Right lobe of liver (tissue), 6 donors: ENCODE data around the gene C20orf141. TPM values are rescaled to one million over a fixed set of nuclear protein-coding genes. Genes with fewer than 3 reads are reported as not detected.

Source experiments
- ATAC-seq, 4 donors: fragments of 200-7000 bp; cut with Tn5 transposase; one replicate each; pipeline ENCODE4 v1.9.1; 2020; ENCODE audit warnings: mild to moderate bottlenecking in 4 of 4, moderate library complexity in 4 of 4
- DNase-seq, 3 donors: peaks; one replicate each; pipeline ENCODE4 v3.0.0-alpha.2; 2020
- H3K27ac ChIP-seq, 3 donors: fragments of 200-600 bp; one replicate each; pipeline ENCODE4 v1.8.0; 2022
- H3K27me3 ChIP-seq, 2 donors: fragments of 200-600 bp; one replicate each; pipeline ENCODE4 v1.8.0; 2022
- H3K36me3 ChIP-seq, 4 donors: fragments of 200-600 bp; sonication (generic) in 1 of 4; one replicate each; pipeline versions ENCODE4 v1.5.1 to v1.8.0; 2017 to 2022; ENCODE audit warnings: control low read depth in 1 of 4
- H3K4me1 ChIP-seq, 4 donors: fragments of 200-600 bp; sonication (generic) in 1 of 4; one replicate each; pipeline versions ENCODE4 v1.5.1 to v1.8.0; 2017 to 2022; ENCODE audit warnings: control low read depth in 1 of 4
- H3K4me3 ChIP-seq, 3 donors: fragments of 200-600 bp; one replicate each; pipeline ENCODE4 v1.8.0; 2022
- H3K9me3 ChIP-seq, 4 donors: fragments of 200-600 bp; sonication (generic) in 1 of 4; one replicate each; pipeline versions ENCODE4 v1.5.1 to v1.8.0; 2017 to 2022; ENCODE audit warnings: control low read depth in 1 of 4
- POLR2A ChIP-seq: fragments of 450-650 bp; IDR thresholded peaks from one replicate; pipeline ENCODE4 v1.6.1; 2017; ENCODE audit warnings: antibody characterized with exemption, mild to moderate bottlenecking
- WGBS: methylation state at CpG from one replicate; pipeline ENCODE4 v1.1.6; 2018; ENCODE audit warnings: low coverage, low lambda C conversion rate; ENCODE audit not compliant: insufficient coverage; ENCODE audit errors: missing lambda C conversion rate; 5-methylcytosine and 5-hydroxymethylcytosine counted together
- intact Hi-C, 2 donors: fragments of 100-400 bp; cut with DNase I; formaldehyde crosslinking; loops; one replicate each; pipeline versions ENCODE4 v1.11.2 to v1.14.1; 2022
- total RNA-seq, 6 experiments: library from RNA; depleted of rRNA in 2 of 6; stranded (reverse); fragments of >200 nt in 2 of 6; fragmentation: NEBNext Ultra II Directional in 3 of 6; extraction: Animal tissue kit (Norgen Biotek cat#: 25700) in 3 of 6; gene quantifications; one replicate each; pipeline versions ENCODE4 v1.1.0 to v1.2.4, GENCODE V29; 2016 to 2023
- TF ChIP-seq, protein P1 (sequence below), 4 donors: fragments of 200-600 bp in 3 of 4; fragments of 450-650 bp in 1 of 4; IDR thresholded peaks; one replicate each; pipeline versions ENCODE4 v1.5.1 to v1.8.0; 2016 to 2022; ENCODE audit warnings: antibody characterized with exemption in 4 of 4, mild to moderate bottlenecking in 2 of 4
- donor health status: DM: no; HTN: yes; CAD: no.
- donor health status: DM: no; HTN: no; CAD: no.
- donor health status: DM: no; HTN: no; CAD: no.
- donor health status: DM: no; HTN: yes; CAD: no.
- donor health status: DM: no; HTN: yes; CAD: no.

The C20orf141 gene
- total RNA-seq, 6 experiments from 2014 or later = not detected

GRCh38 chr20:2859330-2860121 lies 44.7 kb downstream of the C20orf141 start:
- Histone ChIP-seq H3K36me3 (peaks cover 0 to 21% (median 3%) of the 10 kb centered on the region in 4 donors), H3K4me1 (no peaks in the 10 kb centered on the region), H3K4me3 (no peak overlapping the region), H3K27ac (no peak overlapping the region), H3K27me3 (no peaks in the 10 kb centered on the region), H3K9me3 (no peaks in the 10 kb centered on the region)
- intact Hi-C loops = loop anchor here in 1 of 2 donors (10.0 kb wide), 1 partner anchor 105 kb away; no protein-coding TSS in a partner anchor
- ATAC-seq (no peak), DNase-seq (no peak)
- 82% methylated on average over 3 of the region's 4 CpGs for WGBS
- TF ChIP-seq, protein P1, sequence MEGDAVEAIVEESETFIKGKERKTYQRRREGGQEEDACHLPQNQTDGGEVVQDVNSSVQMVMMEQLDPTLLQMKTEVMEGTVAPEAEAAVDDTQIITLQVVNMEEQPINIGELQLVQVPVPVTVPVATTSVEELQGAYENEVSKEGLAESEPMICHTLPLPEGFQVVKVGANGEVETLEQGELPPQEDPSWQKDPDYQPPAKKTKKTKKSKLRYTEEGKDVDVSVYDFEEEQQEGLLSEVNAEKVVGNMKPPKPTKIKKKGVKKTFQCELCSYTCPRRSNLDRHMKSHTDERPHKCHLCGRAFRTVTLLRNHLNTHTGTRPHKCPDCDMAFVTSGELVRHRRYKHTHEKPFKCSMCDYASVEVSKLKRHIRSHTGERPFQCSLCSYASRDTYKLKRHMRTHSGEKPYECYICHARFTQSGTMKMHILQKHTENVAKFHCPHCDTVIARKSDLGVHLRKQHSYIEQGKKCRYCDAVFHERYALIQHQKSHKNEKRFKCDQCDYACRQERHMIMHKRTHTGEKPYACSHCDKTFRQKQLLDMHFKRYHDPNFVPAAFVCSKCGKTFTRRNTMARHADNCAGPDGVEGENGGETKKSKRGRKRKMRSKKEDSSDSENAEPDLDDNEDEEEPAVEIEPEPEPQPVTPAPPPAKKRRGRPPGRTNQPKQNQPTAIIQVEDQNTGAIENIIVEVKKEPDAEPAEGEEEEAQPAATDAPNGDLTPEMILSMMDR (IDR thresholded peaks at IDR 0.05) = no peak
- no peak for TF ChIP-seq POLR2A

DNA sequence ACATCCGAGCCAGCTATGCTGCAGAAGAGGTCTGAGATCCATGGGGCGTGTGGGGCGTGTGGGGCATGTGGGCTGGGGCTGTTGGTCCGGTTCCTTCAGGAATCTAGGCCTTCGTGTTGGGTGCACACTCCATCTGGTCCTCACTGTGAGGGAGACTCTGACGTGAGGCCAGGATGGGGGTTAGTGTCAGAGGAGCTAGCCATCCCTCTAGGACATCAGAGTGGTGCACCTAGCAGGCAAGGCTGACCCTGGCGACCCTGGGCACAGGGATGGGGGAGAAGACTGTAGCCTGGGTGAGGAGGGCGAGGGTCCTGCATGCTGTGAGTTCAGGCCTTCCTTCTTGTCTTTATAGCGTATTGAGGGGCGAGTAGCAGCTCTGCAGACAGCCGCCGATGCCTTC lies 49.8 kb downstream of the C20orf141 start:
- no peak for ATAC-seq
- Histone ChIP-seq H3K9me3 (no peaks in the 10 kb centered on the region), H3K36me3 (peaks cover 0 to 28% (median 5%) of the 10 kb centered on the region in 4 donors), H3K27ac (no peak overlapping the region), H3K27me3 (no peaks in the 10 kb centered on the region), H3K4me3 (no peak overlapping the region), H3K4me1 (no peaks in the 10 kb centered on the region)
- no peak for TF ChIP-seq POLR2A
- TF ChIP-seq, protein P1 (IDR thresholded peaks at IDR 0.05) = no peak
- intact Hi-C loops = loop anchor here in 1 of 2 donors (10.0 kb wide), 1 partner anchor 110 kb away; no protein-coding TSS in a partner anchor
- no CpG with 5 or more reads among the region's 12 CpGs for WGBS
- no peak for DNase-seq

GRCh38 chr20:2865101-2865500 lies 50.3 kb downstream of the C20orf141 start:
- ATAC-seq (no peak), DNase-seq (no peak)
- no CpG with 5 or more reads among the region's 10 CpGs for WGBS
- no peak for TF ChIP-seq POLR2A
- Histone ChIP-seq H3K4me3 (no peak overlapping the region), H3K36me3 (peaks cover 0 to 28% (median 5%) of the 10 kb centered on the region in 4 donors), H3K4me1 (no peaks in the 10 kb centered on the region), H3K9me3 (no peaks in the 10 kb centered on the region), H3K27me3 (no peaks in the 10 kb centered on the region), H3K27ac (no peak overlapping the region)
- intact Hi-C loops = loop anchor here in 1 of 2 donors (10.0 kb wide), 1 partner anchor 110 kb away; no protein-coding TSS in a partner anchor

Other genes starting within 250 kb of the C20orf141 start
- gene NOP56, start 162.4 kb upstream of the C20orf141 start, total RNA-seq = 10 to 100 TPM; 32.7 to 60.9 (median 42.7) TPM
- 10 to 100 TPM; 37.6 to 78.1 (median 43.6) TPM for gene IDH3B, start 150.8 kb upstream of the C20orf141 start, total RNA-seq
- 10 to 100 TPM in 1 of 6 experiments, 1 to 10 TPM in 5; 2.8 to 16.6 (median 6.2) TPM for gene EBF4, start 122.2 kb upstream of the C20orf141 start, total RNA-seq
- gene CPXM1, start 14.4 kb upstream of the C20orf141 start, total RNA-seq = under 1 TPM in 3 of 6 experiments, not detected in 3; 0.07 to 0.16 (median 0.12) TPM
- not detected for gene TMEM239, start 1.4 kb downstream of the C20orf141 start, total RNA-seq
- 10 to 100 TPM in 5 of 6 experiments, 1 to 10 TPM in 1; 9.6 to 22.2 (median 18.6) TPM for gene PCED1A, start 25.7 kb downstream of the C20orf141 start, total RNA-seq
- gene VPS16, start 25.8 kb downstream of the C20orf141 start, total RNA-seq = 10 to 100 TPM; 17.2 to 22.2 (median 19.1) TPM
- gene PTPRA, start 58.5 kb downstream of the C20orf141 start, total RNA-seq = 10 to 100 TPM; 15.7 to 22.1 (median 18.6) TPM
- under 1 TPM in 3 of 6 experiments, not detected in 3; 0.55 to 0.81 (median 0.66) TPM for gene GNRH2, start 228.6 kb downstream of the C20orf141 start, total RNA-seq
- gene MRPS26, start 231.1 kb downstream of the C20orf141 start, total RNA-seq = 10 to 100 TPM; 27.8 to 59.1 (median 38.0) TPM